GM12878 (cell line): ENCODE data around the gene ESR1. TPM values are rescaled to one million over a fixed set of nuclear protein-coding genes. Genes with fewer than 3 reads are reported as not detected.

Experiments used
- ATAC-seq: fragments of 200-7000 bp; cut with Tn5 transposase; 3 replicates; pipeline ENCODE4 v1.9.1; 2020; ENCODE audit warnings: mild to moderate bottlenecking, moderate library complexity
- BruUV-seq: library from RNA; stranded (reverse); fragments of 400-500 nt; replicated peaks from 2 replicates; lab custom pipeline; 2021; lab: Mats Ljungman, UMichigan
- CTCF ChIA-PET: fragments of 300-600 bp; sonication (Branson Sonifier 250); formaldehyde crosslinking; extraction: SDS; loops from one replicate; lab custom pipeline; 2021; ENCODE audit warnings: inconsistent platforms; lab: Yijun Ruan, JAX
- POLR2A ChIA-PET: fragments of 350-600 bp; formaldehyde crosslinking; extraction: SDS; loops from one replicate; lab custom pipeline; 2021; ENCODE audit warnings: inconsistent platforms; lab: Charles Lee
- RAD21 ChIA-PET: fragments of 300-600 bp; sonication (Branson Sonifier 250); formaldehyde crosslinking; loops from one replicate; lab custom pipeline; 2023; ENCODE audit warnings: antibody characterized with exemption; ENCODE audit not compliant: unreplicated experiment; lab: Charles Lee
- SMC1A ChIA-PET: fragments of 300-600 bp; sonication (Branson Sonifier 250); formaldehyde crosslinking; loops from one replicate; lab custom pipeline; 2023; ENCODE audit not compliant: unreplicated experiment, uncharacterized antibody; lab: Charles Lee
- DNase-seq: peaks from one replicate; pipeline ENCODE4 v3.0.0-alpha.2; 2011; ENCODE audit warnings: low read depth, low spot score
- FAIRE-seq: peaks from 3 replicates; lab custom pipeline; 2011; peaks lifted over from hg19 to GRCh38; lab: Jason Lieb, UNC
- H2AFZ ChIP-seq: 2 replicates; pipeline ENCODE4 v1.6.0; 2011; ENCODE audit warnings: low read depth, low read length, control low read depth; ENCODE audit not compliant: control insufficient read depth
- H3K27ac ChIP-seq: 2 replicates; pipeline ENCODE4 v1.5.1; 2011; ENCODE audit warnings: control low read depth; ENCODE audit not compliant: control insufficient read depth, insufficient read depth
- H3K27me3 ChIP-seq, 2 experiments: replicated peaks in 1 of 2; 2 replicates each; pipeline versions ENCODE4 v1.6.0 to v1.6.1; 2011; ENCODE audit warnings: low read length in 1 of 2; ENCODE audit not compliant: control insufficient read depth in 2 of 2, insufficient read depth in 2 of 2
- H3K36me3 ChIP-seq, 2 experiments: 2 replicates each; pipeline ENCODE4 v1.5.1; 2011; ENCODE audit warnings: low read length in 1 of 2; ENCODE audit not compliant: control insufficient read depth in 2 of 2, insufficient read depth in 2 of 2
- H3K4me1 ChIP-seq: 2 replicates; pipeline ENCODE4 v1.6.1; 2011; ENCODE audit warnings: mild to moderate bottlenecking, low read length, moderate library complexity, mixed read lengths; ENCODE audit not compliant: control insufficient read depth, insufficient read depth
- H3K4me2 ChIP-seq: 2 replicates; pipeline ENCODE4 v1.6.0; 2011; ENCODE audit warnings: control low read depth; ENCODE audit not compliant: control insufficient read depth, insufficient read depth
- H3K4me3 ChIP-seq: fragments of 200-600 bp; sonication (generic); 2 replicates; pipeline ENCODE4 v1.5.1; 2016
- H3K79me2 ChIP-seq: 2 replicates; pipeline ENCODE4 v1.6.0; 2011; ENCODE audit warnings: low read length; ENCODE audit not compliant: control insufficient read depth, insufficient read depth
- H3K9ac ChIP-seq: 2 replicates; pipeline ENCODE4 v1.8.0; 2011; ENCODE audit warnings: low read length, control low read depth, mixed read lengths; ENCODE audit not compliant: control insufficient read depth, insufficient read depth
- H3K9me3 ChIP-seq: replicated peaks from 3 replicates; pipeline ENCODE4 v1.5.1; 2011; ENCODE audit warnings: mild to moderate bottlenecking, low read length; ENCODE audit not compliant: control insufficient read depth, insufficient read depth
- H4K20me1 ChIP-seq: 2 replicates; pipeline ENCODE4 v1.6.0; 2011; ENCODE audit not compliant: control insufficient read depth, insufficient read depth
- ASH2L ChIP-seq: fragments of 300-600, 200-600 bp; sonication (generic); IDR thresholded peaks from 2 replicates; pipeline ENCODE4 v1.6.1; 2017; ENCODE audit warnings: low read depth, mild to moderate bottlenecking, borderline replicate concordance
- ATF2 ChIP-seq: IDR thresholded peaks from 2 replicates; pipeline ENCODE4 v1.6.1; 2012; ENCODE audit warnings: low read length, inconsistent platforms
- BCLAF1 ChIP-seq: fragments of 450-650 bp; IDR thresholded peaks from 2 replicates; pipeline ENCODE4 v1.6.1; 2017; ENCODE audit warnings: antibody characterized with exemption, mild to moderate bottlenecking, moderate library complexity
- CBX3 ChIP-seq: fragments of 200-600 bp; sonication (generic); IDR thresholded peaks from 2 replicates; pipeline ENCODE4 v1.6.1; 2016; ENCODE audit warnings: low read depth, borderline replicate concordance
- EED ChIP-seq: sonication (generic); IDR thresholded peaks from 2 replicates; pipeline ENCODE4 v1.6.1; 2016; ENCODE audit warnings: antibody characterized with exemption, low read depth
- EGR1 ChIP-seq, 2 experiments: IDR thresholded peaks; 1 replicate in 1 of 2; 2 replicates in 1 of 2; pipeline ENCODE4 v1.6.1; 2011 to 2012; ENCODE audit warnings: low read depth in 2 of 2, low read length in 2 of 2, borderline replicate concordance in 1 of 2, mild to moderate bottlenecking in 1 of 2, moderate library complexity in 1 of 2
- FOXK2 ChIP-seq: fragments of 450-650 bp; IDR thresholded peaks from 2 replicates; pipeline ENCODE4 v1.6.1; 2017; ENCODE audit warnings: mild to moderate bottlenecking, moderate library complexity
- IKZF1 ChIP-seq: fragments of 450-650 bp; conservative IDR thresholded peaks from 2 replicates; pipeline ENCODE4 v1.6.1; 2017; ENCODE audit warnings: antibody characterized with exemption, mild to moderate bottlenecking
- JUNB ChIP-seq: IDR thresholded peaks from 2 replicates; pipeline ENCODE4 v1.6.1; 2016; ENCODE audit warnings: antibody characterized with exemption, mild to moderate bottlenecking
- MTA3 ChIP-seq: IDR thresholded peaks from 2 replicates; pipeline ENCODE4 v1.6.1; 2012; ENCODE audit warnings: low read length, inconsistent platforms, borderline replicate concordance
- POLR2AphosphoS5 ChIP-seq: IDR thresholded peaks from 2 replicates; pipeline ENCODE4 v1.6.1; 2011; ENCODE audit warnings: mild to moderate bottlenecking, low read length, inconsistent platforms
- SMAD1 ChIP-seq: fragments of 450-650 bp; IDR thresholded peaks from 2 replicates; pipeline ENCODE4 v1.6.1; 2018; ENCODE audit warnings: mild to moderate bottlenecking, low read depth; ENCODE audit not compliant: partially characterized antibody
- SMAD5 ChIP-seq: IDR thresholded peaks from 2 replicates; pipeline ENCODE4 v1.6.1; 2016; ENCODE audit warnings: antibody characterized with exemption, low read depth
- YBX1 ChIP-seq: fragments of 450-650 bp; IDR thresholded peaks from 2 replicates; pipeline ENCODE4 v1.6.1; 2016; ENCODE audit warnings: antibody characterized with exemption
- YY1 ChIP-seq: IDR thresholded peaks from 2 replicates; pipeline ENCODE4 v1.6.1; 2011; ENCODE audit warnings: low read depth, mild to moderate bottlenecking, low read length
- ZBTB33 ChIP-seq: fragments of 450-650 bp; IDR thresholded peaks from 2 replicates; pipeline ENCODE4 v1.6.1; 2017; ENCODE audit warnings: mild to moderate bottlenecking
- ZNF274 ChIP-seq: IDR thresholded peaks from one replicate; pipeline ENCODE4 v1.8.0; 2011; ENCODE audit not compliant: insufficient read length, insufficient read depth
- ZSCAN29 ChIP-seq: fragments of 450-650 bp; IDR thresholded peaks from 2 replicates; pipeline ENCODE4 v1.6.1; 2017; ENCODE audit warnings: mild to moderate bottlenecking, moderate library complexity
- ZZZ3 ChIP-seq: IDR thresholded peaks from 2 replicates; pipeline ENCODE4 v1.6.1; 2011; ENCODE audit warnings: low read depth; ENCODE audit not compliant: control insufficient read depth, insufficient read length
- WGBS: methylation state at CpG from one replicate; pipeline ENCODE4 v1.1.6; 2016; ENCODE audit warnings: low lambda C conversion rate; ENCODE audit not compliant: insufficient replicate concordance, insufficient coverage; ENCODE audit errors: missing lambda C conversion rate; 5-methylcytosine and 5-hydroxymethylcytosine counted together
- in situ Hi-C: fragments of 300-500 bp; cut with MboI; formaldehyde crosslinking; loops from 9 replicates; pipeline ENCODE4 v1.14.3; 2018; ENCODE audit warnings: mixed read lengths
- intact Hi-C: fragments of 100-400 bp; cut with micrococcal nuclease; formaldehyde crosslinking; loops from one replicate; pipeline ENCODE4 v1.14.2; 2022; ENCODE audit not compliant: unreplicated experiment
- polyA plus RNA-seq, 11 experiments: library from polyadenylated mRNA; depleted of rRNA in 4 of 11; unstranded in 6 of 11; stranded (reverse) in 5 of 11; fragments of >200 nt; fragmentation: Nextera tagmentation in 4 of 11; fragmentation: Illumina TruSeq in 1 of 11; extraction: Ambion mirVana in 4 of 11; extraction: Trizol in 1 of 11; gene quantifications; 1 replicate in 1 of 11; 2 replicates in 10 of 11; pipeline versions ENCODE4 v1.2.1 to v1.2.3, GENCODE V29; 2011 to 2016; ENCODE audit warnings: inconsistent platforms in 2 of 11, missing spikeins in 2 of 11, low read depth in 1 of 11
- total RNA-seq, 4 experiments: library from RNA; depleted of rRNA in 3 of 4; stranded (reverse); fragments of >200 nt in 3 of 4; fragmentation: Illumina TruSeq in 1 of 4; extraction: Trizol in 1 of 4; gene quantifications; 2 replicates each; pipeline versions ENCODE4 v1.2.1 to v1.2.3, GENCODE V29; 2013 to 2021

The ESR1 gene
- total and polyA plus RNA-seq, 10 of the 15 experiments (the other 5 are each of a cell fraction or from before 2014, with no cell fraction given) = 0.03 to 0.51 (median 0.21) TPM; not detected in 4

- intact Hi-C loops (no loop called here), in situ Hi-C loops (no loop called here)
- Histone ChIP-seq H3K4me1 (no peaks in the 10 kb centered on the region), H4K20me1 (no peaks in the 10 kb centered on the region), H3K79me2 (no peaks in the 10 kb centered on the region), H3K27me3 (no peaks in the 10 kb centered on the region; a peak in 1 of 4 replicates), H3K4me2 (no peak overlapping the region), H3K36me3 (no peaks in the 10 kb centered on the region), H3K27ac (no peak overlapping the region), H3K9ac (no peak overlapping the region), H2AFZ (no peak overlapping the region), H3K9me3 (no peaks in the 10 kb centered on the region), H3K4me3 (no peak overlapping the region)
- POLR2A ChIA-PET = no interaction called here
- DNase-seq = no peak
- BruUV-seq = no TSS peak
- SMC1A ChIA-PET = no interaction called here
- no peak for FAIRE-seq
- WGBS = 17% methylated on average over 6 of the region's 6 CpGs
- RAD21 ChIA-PET = no interaction called here
- TF ChIP-seq SMAD5 = no peak
- no peak for TF ChIP-seq POLR2AphosphoS5
- no peak for TF ChIP-seq ATF2
- no peak for TF ChIP-seq YBX1
- TF ChIP-seq ASH2L = no peak
- no peak for TF ChIP-seq YY1
- TF ChIP-seq JUNB = no peak
- TF ChIP-seq CBX3 = no peak
- no peak for TF ChIP-seq SMAD1
- no peak for TF ChIP-seq EGR1 (IDR thresholded peaks at IDR 0.05; ENCODE audit: borderline replicate concordance in 1 of 2, low read depth in 2 of 2, low read length in 2 of 2)
- no peak for TF ChIP-seq ZSCAN29
- TF ChIP-seq ZNF274 = no peak
- TF ChIP-seq MTA3 = no peak
- no peak for TF ChIP-seq BCLAF1
- no peak for TF ChIP-seq ZZZ3
- no peak for TF ChIP-seq IKZF1
- no peak for TF ChIP-seq ZBTB33
- no peak for TF ChIP-seq EED
- TF ChIP-seq FOXK2 = no peak
- CTCF ChIA-PET = no interaction called here
- ATAC-seq = no peak
Measured at GRCh38 chr6:151876122-151876521, 68.6 kb downstream of the ESR1 start.
